GM23248 (cell line): ENCODE measurements around the gene SAXO2.
"Not testable (repeated sequence)": the region's sequence is repeated elsewhere in the genome, so short reads cannot be mapped to it uniquely, and the experiment has no call there.

Experiments
- EZH2 ChIP-seq: fragments of 200-600 bp; sonication (generic); IDR thresholded peaks from 2 replicates; pipeline ENCODE4 v1.6.1; 2018; ENCODE audit warnings: antibody characterized with exemption, mild to moderate bottlenecking; ENCODE audit not compliant: insufficient read depth, poor library complexity, severe bottlenecking
- EZH2phosphoT487 ChIP-seq: fragments of 200-600 bp; sonication (generic); IDR thresholded peaks from 2 replicates; pipeline ENCODE4 v1.6.1; 2018; ENCODE audit warnings: antibody characterized with exemption, moderate library complexity, mild to moderate bottlenecking, low read depth; ENCODE audit not compliant: insufficient read depth

- TF ChIP-seq EZH2, EZH2phosphoT487: not testable (repeated sequence)
These were observed 5.8 kb downstream of the SAXO2 start for GRCh38 chr15:82268454-82268853.
